HG03280 (cell line): ENCODE data around the gene VTN.
A peak's percentile ranks its signal among the peaks of the same experiment; 100 is the strongest.

ENCODE experiments used
- ATAC-seq: cut with Tn5 transposase; IDR thresholded peaks from one replicate; pipeline ENCODE4 v1.9.1; 2021; ENCODE audit warnings: mild to moderate bottlenecking, moderate library complexity; ENCODE audit not compliant: unreplicated experiment

Gene VTN

GRCh38 chr17:28395968-28396367, 25.9 kb upstream of the VTN start:
- ATAC-seq, result no peak

GRCh38 chr17:28395426-28395825, 25.3 kb upstream of the VTN start:
- ATAC-seq, result no peak

GRCh38 chr17:28394337-28395116, 24.4 kb upstream of the VTN start:
- ATAC-seq, result no peak

- no peak for ATAC-seq
These were observed 22.4 kb upstream of the VTN start for GRCh38 chr17:28392491-28392890.

GRCh38 chr17:28391401-28391800, 21.3 kb upstream of the VTN start:
- no peak for ATAC-seq

- ATAC-seq, result no peak
These were observed 20.9 kb upstream of the VTN start for GRCh38 chr17:28390984-28391383.

GRCh38 chr17:28390563-28390962, 20.5 kb upstream of the VTN start:
- ATAC-seq, result no peak

- ATAC-seq, result no peak
These were observed 20.0 kb upstream of the VTN start for GRCh38 chr17:28390141-28390540.

- no peak for ATAC-seq
These were observed 18.0 kb upstream of the VTN start for GRCh38 chr17:28388106-28388505.

GRCh38 chr17:28386391-28386790, 16.3 kb upstream of the VTN start:
- ATAC-seq, result no peak

GRCh38 chr17:28385406-28385805, 15.3 kb upstream of the VTN start:
- ATAC-seq, result no peak

- ATAC-seq, result no peak
These were observed 14.9 kb upstream of the VTN start for GRCh38 chr17:28385037-28385400.

GRCh38 chr17:28384281-28385036, 14.4 kb upstream of the VTN start:
- ATAC-seq, result peak; percentile 49

GRCh38 chr17:28381141-28381825, 11.2 kb upstream of the VTN start:
- no peak for ATAC-seq

- no peak for ATAC-seq
These were observed 10.0 kb upstream of the VTN start for GRCh38 chr17:28379814-28380801.

GRCh38 chr17:28372945-28373274, 2.8 kb upstream of the VTN start:
- no peak for ATAC-seq

- ATAC-seq, result peak; percentile 14
These were observed 2.3 kb upstream of the VTN start for GRCh38 chr17:28372203-28372944.

GRCh38 chr17:28371245-28372202, 1.4 kb upstream of the VTN start, which contains the start of gene SARM1:
TSS of gene SARM1 (plus strand) at chr17:28371694. CDS start at chr17:28372033, 339 bp downstream.
- ATAC-seq, result peak; percentile 83

GRCh38 chr17:28370744-28371103, 617 bp upstream of the VTN start:
- ATAC-seq, result no peak
